Mammary epithelial cell (primary cell): ENCODE results near the gene CTIF.

Source experiments
- EZH2 ChIP-seq: IDR thresholded peaks from 2 replicates; pipeline ENCODE4 v1.6.1; 2012; ENCODE audit warnings: low read length, inconsistent platforms, borderline replicate concordance
- TF ChIP-seq, protein P1 (sequence below), 2 donors: IDR thresholded peaks in 1 of 2; conservative IDR thresholded peaks in 1 of 2; 2 replicates each; pipeline ENCODE4 v1.5.1; 2011 to 2012; ENCODE audit warnings: inconsistent platforms in 2 of 2, low read length in 2 of 2, mild to moderate bottlenecking in 2 of 2, control low read depth in 1 of 2, low read depth in 1 of 2; ENCODE audit not compliant: insufficient read depth in 1 of 2; ENCODE audit errors: extremely low read depth in 1 of 2

- TF ChIP-seq, protein P1, sequence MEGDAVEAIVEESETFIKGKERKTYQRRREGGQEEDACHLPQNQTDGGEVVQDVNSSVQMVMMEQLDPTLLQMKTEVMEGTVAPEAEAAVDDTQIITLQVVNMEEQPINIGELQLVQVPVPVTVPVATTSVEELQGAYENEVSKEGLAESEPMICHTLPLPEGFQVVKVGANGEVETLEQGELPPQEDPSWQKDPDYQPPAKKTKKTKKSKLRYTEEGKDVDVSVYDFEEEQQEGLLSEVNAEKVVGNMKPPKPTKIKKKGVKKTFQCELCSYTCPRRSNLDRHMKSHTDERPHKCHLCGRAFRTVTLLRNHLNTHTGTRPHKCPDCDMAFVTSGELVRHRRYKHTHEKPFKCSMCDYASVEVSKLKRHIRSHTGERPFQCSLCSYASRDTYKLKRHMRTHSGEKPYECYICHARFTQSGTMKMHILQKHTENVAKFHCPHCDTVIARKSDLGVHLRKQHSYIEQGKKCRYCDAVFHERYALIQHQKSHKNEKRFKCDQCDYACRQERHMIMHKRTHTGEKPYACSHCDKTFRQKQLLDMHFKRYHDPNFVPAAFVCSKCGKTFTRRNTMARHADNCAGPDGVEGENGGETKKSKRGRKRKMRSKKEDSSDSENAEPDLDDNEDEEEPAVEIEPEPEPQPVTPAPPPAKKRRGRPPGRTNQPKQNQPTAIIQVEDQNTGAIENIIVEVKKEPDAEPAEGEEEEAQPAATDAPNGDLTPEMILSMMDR (conservative IDR thresholded peaks at IDR 0.05 in 1 of 2, IDR thresholded peaks at IDR 0.05 in 1 of 2; ENCODE audit: extremely low read depth in 1 of 2, insufficient read depth in 1 of 2, low read depth in 1 of 2, low read length in 2 of 2) = no peak
- no peak for TF ChIP-seq EZH2
These were observed 277.7 kb downstream of the CTIF start for GRCh38 chr18:48816554-48816953.
